A204.1 (cell line): ENCODE data around the gene TRERF1.

Source experiments
- FAIRE-seq: peaks from 2 replicates; lab custom pipeline; 2012; peaks lifted over from hg19 to GRCh38; lab: Jason Lieb, UNC

The TRERF1 gene

GRCh38 chr6:42366999-42367352 is 84.8 kb downstream of the TRERF1 start:
- no peak for FAIRE-seq

DNA sequence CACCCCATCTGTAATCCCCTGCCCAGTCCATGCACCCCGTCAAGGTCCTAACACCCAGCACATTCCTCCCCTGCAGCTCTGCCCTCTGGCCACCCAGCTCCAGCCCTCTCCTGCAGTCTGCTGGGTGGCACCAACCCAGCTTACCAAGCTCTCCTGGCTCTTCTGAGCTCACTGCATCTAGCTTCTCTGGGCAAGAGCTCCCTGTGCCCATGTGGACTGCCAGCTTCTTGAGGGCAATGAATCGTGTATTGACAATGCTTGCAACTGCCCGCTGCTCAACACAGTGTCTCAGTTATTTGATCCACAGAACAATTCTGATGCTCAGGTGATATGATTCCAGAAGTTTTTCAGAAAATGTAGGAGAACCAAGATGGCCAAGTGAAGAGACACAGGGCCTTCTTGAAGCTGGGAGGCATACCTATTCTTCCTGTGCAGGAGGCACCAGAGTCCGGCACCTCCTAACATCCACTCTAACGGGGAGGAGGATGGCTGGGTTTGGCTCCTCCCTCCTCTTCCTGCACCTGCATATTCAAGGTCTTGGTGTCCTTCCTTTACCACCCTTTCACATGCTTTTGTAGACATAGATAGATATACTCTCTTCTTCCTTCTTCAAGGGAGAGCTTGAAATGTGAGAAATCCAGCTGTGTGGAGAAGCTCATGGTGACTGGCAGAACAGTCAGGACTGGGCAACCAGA is 85.6 kb downstream of the TRERF1 start:
- no peak for FAIRE-seq

DNA sequence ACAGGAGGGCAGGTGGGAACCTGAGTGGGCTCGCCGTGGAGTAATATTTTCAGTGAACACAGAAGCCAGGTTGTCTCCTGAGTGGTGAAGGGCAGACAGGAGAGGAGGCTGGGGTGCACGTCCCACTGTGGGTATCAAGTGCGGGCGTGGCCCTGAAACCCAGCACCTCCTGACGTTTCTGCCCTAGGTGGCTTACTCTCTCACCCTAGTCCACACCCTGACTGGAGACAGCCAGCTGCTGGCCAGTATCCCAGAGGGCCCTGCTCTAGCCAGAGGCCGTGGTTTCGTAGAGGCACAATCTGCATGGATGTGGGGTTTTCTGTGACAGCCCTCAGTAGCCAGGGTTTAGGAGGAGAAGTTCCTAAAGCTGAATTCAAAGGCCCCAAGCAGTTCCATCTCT is 86.7 kb downstream of the TRERF1 start:
- no peak for FAIRE-seq

- no peak for FAIRE-seq
Observed at GRCh38 chr6:42363926-42364849, 87.5 kb downstream of the TRERF1 start.

DNA sequence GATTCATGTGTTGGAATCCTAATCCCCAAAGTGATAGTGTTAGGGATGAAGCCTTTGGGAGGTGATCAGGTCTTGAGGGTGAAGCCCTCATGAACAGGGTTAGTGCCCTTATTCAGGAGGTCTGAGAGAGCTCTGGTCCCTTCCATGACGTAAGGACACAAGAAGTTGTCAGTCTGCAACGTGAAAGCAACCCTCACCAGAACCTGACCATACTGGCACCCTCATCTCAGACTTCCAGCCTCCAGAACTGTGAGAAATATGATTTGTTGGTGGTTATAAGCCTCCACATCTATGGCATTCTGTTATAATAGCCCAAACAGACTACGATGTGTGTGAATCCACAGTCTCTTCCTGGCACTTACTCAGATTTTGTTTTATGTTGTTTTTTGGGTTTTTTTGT is 90.7 kb downstream of the TRERF1 start:
- FAIRE-seq, result no peak

DNA sequence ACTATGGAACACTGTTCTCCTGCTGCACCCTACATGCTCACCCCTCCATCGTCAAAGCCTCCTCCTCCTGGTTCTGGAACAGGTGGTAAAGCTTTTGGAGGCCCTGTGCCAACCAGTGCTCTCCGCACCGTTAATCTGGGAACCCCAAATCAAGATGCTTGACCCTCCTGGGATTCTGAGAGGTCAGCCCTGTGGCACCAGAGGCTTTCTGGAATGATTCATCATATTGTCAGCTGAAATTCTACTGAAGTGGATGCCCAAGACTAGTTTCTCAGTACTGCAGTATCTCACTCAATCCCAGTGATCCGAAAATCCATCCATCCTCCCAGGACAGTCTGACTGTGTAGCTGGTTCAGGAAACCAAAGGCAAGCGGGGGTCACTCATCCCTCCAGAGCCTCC is 92.7 kb downstream of the TRERF1 start:
- FAIRE-seq, result no peak

GRCh38 chr6:42355416-42355815 is 96.3 kb downstream of the TRERF1 start:
- FAIRE-seq, result no peak

- no peak for FAIRE-seq
Observed at GRCh38 chr6:42354702-42355101, 97.0 kb downstream of the TRERF1 start.

DNA sequence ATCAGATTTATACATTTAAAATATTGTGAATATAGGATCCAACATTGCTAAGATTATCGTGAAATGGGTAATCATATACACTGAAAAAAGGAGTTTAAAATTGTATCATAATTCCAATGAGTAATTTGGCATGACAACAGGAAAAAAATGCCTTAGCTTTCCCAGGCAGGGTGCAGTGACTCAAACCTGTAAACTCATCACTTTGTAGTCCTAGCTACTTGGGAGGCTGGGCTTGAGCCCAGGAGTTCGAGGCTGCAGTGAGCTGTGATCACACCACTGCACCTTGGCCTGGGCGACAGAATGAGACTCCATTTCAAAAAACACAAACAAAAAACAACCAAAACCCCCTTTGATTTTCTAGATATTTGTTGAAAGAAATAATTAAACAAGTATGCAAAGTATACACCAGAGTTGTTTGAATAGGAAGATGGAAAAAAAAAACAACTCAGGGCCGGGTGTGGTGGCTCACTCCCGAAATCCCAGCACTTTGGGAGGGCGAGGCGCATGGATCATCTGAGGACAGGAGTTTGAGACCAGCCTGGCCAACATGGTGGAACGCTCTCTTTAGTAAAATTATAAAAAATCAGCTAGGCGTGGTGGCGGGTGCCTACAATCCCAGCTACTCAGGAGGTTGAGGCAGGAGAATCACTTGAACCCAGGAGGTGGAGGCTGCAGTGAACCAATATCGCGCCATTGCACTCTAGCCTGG is 98.7 kb downstream of the TRERF1 start:
- FAIRE-seq, result no peak

- FAIRE-seq, result no peak
Observed at GRCh38 chr6:42350911-42351310, 100.8 kb downstream of the TRERF1 start.

DNA sequence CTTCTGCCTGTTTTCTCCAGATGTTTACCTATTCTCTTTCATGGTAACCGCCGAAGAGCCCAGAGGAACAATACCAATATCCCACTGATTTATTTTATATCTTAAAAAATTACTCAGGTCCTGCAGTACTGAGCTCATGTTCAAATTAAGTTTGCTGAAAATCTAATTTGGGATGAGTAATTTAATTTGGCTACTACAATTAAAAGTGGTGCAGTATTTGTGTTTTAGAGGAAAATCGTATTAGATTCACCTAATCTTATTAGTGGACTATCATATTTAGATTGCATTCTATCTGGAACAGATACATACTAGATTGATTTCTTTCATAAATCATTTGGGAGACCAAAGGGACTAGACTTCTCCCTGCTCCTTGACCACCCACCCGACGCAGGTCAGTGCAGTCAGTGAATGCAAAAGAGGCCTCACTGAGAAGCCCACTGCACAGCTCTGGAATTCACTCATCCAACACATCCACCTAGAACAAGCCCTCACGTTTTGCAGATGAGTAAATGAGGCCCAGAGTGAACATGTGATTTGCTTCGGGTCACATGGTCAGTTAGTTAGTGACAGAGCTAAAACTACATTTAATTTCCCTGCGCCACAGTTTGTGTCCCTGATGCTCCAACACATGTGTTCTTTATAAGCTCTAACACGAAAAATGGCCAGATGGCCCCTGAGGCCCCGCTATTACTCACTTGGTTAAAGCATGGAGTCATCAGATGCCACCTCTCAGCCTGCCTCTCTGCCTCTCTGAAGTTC is 101.8 kb downstream of the TRERF1 start:
- FAIRE-seq, result no peak

DNA sequence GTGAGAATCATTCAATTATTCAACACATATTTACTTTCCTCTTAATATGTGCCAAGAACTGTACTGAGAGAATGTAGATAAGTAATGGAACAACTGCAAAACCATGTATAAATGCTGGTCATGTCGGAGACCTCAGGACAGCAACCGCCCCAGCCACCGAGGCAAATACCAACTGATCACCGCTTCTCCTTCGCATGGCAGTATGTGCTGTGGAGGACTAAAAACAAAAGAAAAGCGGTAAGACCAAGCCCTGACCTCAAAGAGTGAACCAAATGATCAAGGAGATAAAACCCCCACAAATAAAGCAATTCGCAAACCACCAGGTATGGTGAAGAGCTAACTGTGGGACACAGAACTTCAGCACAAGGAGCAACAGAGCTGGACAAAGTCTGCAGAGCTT is 104.3 kb downstream of the TRERF1 start:
- no peak for FAIRE-seq

GRCh38 chr6:42345696-42346416 is 105.9 kb downstream of the TRERF1 start:
- no peak for FAIRE-seq

DNA sequence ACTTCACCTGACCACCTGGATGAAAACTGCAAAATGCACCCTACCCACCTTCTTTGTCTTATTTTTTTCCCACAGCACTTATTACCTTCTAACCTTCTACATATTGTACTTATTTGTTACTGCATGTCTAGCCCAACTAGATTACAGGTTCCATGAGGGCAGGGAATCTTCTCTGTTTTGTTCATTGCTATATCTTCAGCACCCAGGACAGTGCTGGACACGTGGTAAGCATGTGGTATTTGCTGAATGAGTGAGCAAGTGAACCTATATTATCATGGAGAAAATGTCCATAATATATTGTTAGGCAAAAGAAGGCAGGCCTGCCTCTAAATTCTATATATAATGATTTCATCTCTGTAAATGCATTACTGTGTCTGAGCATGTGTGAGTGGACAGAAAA is 107.0 kb downstream of the TRERF1 start:
- no peak for FAIRE-seq

DNA sequence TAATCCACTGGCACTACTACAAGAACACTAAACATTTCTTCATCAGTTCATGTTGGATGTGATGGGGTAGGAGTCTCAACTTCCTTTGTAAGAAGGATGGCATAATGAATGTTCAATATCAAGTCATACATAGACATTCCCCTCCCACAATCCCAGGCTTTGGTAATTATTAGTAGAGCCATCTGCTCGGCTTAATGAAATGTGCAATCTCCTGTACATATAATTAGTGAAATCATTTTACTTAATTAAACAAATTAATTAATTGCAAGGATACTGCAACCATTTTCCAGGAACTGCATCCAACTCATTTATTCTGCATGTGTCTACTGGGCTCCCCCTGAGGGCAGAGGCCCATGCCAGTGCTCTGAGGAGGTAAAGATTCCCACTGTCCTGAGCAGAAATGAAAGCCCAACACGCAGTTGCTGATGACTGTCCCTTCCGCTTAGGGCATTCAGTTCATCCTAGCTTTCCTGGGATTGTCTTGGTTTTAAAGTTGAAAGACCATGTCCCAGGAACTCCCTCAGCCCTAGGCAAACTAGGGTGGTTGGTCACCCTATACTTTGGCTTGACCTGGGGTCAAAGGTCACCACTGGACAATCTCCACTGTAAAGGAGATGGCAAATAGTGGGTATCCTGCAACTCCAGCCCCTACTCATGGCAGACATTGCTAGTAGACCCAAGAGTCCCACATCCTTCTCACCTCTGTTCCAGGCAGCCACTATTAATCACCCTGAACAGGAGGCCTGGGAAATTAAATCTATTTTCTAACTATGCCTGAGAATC is 109.8 kb downstream of the TRERF1 start:
- FAIRE-seq, result no peak

DNA sequence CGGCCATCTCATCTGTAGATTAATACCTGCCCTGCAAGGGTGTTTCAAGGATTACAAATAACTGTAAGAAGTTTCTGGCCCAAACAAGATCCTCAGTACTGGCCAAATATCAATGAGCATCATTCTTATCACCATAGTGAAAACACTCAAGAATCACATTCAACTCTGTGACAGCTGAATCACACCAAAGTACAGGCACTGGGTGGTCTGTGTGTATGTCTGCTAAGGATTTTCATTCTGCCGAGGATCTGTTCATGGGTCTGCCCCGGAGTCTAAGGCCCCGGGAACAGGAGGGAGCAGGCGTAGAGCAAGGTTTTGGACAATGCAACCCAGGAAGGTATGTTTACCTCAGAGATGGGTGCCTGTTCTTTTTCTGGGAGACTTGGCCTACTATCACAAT is 110.5 kb downstream of the TRERF1 start:
- no peak for FAIRE-seq

DNA sequence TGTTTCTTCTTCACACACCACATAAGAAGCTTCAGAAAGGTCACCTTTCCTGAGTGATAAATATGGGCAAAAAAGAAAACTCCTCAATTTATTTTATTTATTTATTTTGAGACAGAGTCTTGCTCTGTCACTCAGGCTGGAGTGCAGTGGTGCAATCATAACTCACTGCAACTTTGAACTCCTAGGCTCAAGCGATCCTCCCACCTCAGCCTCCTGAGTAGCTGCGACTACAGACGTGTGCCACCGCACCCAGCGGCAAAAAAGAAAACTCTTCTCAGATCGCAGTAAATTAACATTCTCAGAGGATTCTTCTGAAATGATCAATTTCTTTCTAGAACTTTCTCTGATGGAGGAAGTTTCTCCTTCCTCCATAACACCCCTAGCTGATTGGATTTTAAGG is 111.2 kb downstream of the TRERF1 start:
- no peak for FAIRE-seq

- no peak for FAIRE-seq
Observed at GRCh38 chr6:42339991-42340401, 111.7 kb downstream of the TRERF1 start.

GRCh38 chr6:42338744-42339222 is 112.9 kb downstream of the TRERF1 start:
- FAIRE-seq, result no peak

GRCh38 chr6:42337985-42338743 is 113.6 kb downstream of the TRERF1 start:
- no peak for FAIRE-seq
